Left lung (tissue), 10 donors: ENCODE results near the gene PCLO. TPM values are rescaled to one million over a fixed set of nuclear protein-coding genes. Genes with fewer than 3 reads are reported as not detected.

Source experiments
- ATAC-seq: fragments of 200-7000 bp; cut with Tn5 transposase; one replicate; pipeline ENCODE4 v1.9.1; 2020; ENCODE audit warnings: moderate library complexity
- DNase-seq, 4 donors: peaks; one replicate each; pipeline ENCODE4 v3.0.0-alpha.2; 2013 to 2020
- H3K27ac ChIP-seq, 2 donors: fragments of 200-600 bp; sonication (generic) in 1 of 2; one replicate each; pipeline versions ENCODE4 v1.5.0 to v1.8.0; 2020 to 2021
- H3K27me3 ChIP-seq, 2 donors: fragments of 200-600 bp; sonication (generic) in 1 of 2; one replicate each; pipeline versions ENCODE4 v1.5.0 to v1.8.0; 2020 to 2021
- H3K36me3 ChIP-seq, 2 donors: fragments of 200-600 bp; sonication (generic) in 1 of 2; one replicate each; pipeline versions ENCODE4 v1.5.0 to v1.8.0; 2020 to 2021
- H3K4me1 ChIP-seq, 2 donors: fragments of 200-600 bp; one replicate each; pipeline ENCODE4 v1.8.0; 2021
- H3K4me3 ChIP-seq, 2 donors: fragments of 200-600 bp; sonication (generic) in 1 of 2; one replicate each; pipeline versions ENCODE4 v1.5.0 to v1.8.0; 2020 to 2021; ENCODE audit warnings: mild to moderate bottlenecking in 1 of 2
- H3K9me3 ChIP-seq, 2 donors: fragments of 200-600 bp; sonication (generic) in 1 of 2; one replicate each; pipeline versions ENCODE4 v1.5.0 to v1.8.0; 2020 to 2021
- intact Hi-C, 2 donors: fragments of 100-400 bp; cut with DNase I; formaldehyde crosslinking; loops; one replicate each; pipeline versions ENCODE4 v1.11.2 to v1.14.2; 2022
- polyA plus RNA-seq, 6 donors: library from polyadenylated mRNA; unstranded; fragments of 120-200 nt; gene quantifications; one replicate each; pipeline ENCODE4 v1.2.1, GENCODE V29; 2013; ENCODE audit not compliant: insufficient read length in 6 of 6
- total RNA-seq, 2 donors: library from RNA; stranded (reverse); fragmentation: NEBNext Ultra II Directional; extraction: Animal tissue kit (Norgen Biotek cat#: 25700); gene quantifications; one replicate each; pipeline ENCODE4 v1.2.1, GENCODE V29; 2021
- TF ChIP-seq, protein P1 (sequence below), 2 donors: fragments of 200-600 bp; sonication (generic) in 1 of 2; IDR thresholded peaks; one replicate each; pipeline versions ENCODE4 v1.5.0 to v1.8.0; 2021; ENCODE audit warnings: antibody characterized with exemption in 2 of 2
- donor health status: DM: no; HTN: yes; CAD: no.
- donor health status: DM: no; HTN: no; CAD: no.

Gene PCLO
- total and polyA plus RNA-seq, 8 donors = 5.3 to 7.7 (median 5.9) TPM

DNA sequence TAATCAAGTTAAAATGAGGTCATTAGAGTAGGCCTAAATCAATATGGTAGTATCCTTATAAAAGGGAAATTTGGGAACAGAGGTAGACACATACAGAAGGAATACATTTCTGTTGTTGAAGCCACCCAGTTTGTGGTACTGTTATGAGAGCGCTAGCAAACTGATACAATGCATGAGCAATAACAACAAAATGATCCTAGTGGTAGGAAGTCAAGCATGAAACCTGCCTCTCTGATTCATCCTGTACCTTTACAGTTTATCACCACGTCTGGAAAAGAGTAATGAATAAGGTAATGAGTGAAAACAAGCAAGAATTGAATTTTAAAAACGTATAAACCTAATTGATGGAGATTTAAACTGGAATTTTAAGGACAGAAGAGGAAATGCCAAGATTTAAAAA lies 217.2 kb downstream of the PCLO start:
- no peak for ATAC-seq
- peaks cover 0 to 3% of the 10 kb centered on the region in 2 donors for H3K9me3 ChIP-seq
- intact Hi-C loops = no loop called here

DNA sequence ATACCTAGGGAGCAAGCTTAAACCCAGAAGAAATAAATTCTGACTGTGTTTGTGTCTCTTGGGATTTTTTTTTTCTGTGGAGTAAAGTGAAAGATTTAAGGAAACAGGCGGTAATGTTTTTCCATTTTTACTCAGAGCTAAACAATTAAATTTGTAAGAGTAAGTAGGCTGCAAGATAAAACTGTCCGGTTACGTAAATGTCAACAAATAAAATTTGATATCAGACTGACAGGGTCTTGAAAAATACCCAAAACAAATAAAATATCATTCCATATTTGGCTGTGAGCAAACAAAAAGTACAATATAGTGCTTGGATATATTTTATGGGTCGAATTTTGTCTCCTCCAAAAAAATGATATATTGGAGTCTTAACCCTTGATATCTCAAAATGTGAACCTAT lies 217.6 kb downstream of the PCLO start:
- intact Hi-C loops = no loop called here
- Histone ChIP-seq H3K27ac (no peak overlapping the region), H3K4me1 (no peaks in the 10 kb centered on the region), H3K27me3 (no peaks in the 10 kb centered on the region), H3K9me3 (peaks cover 0 to 3% of the 10 kb centered on the region in 2 donors), H3K4me3 (no peak overlapping the region), H3K36me3 (no peaks in the 10 kb centered on the region)
- ATAC-seq = no peak
- no peak for DNase-seq
- TF ChIP-seq, protein P1, sequence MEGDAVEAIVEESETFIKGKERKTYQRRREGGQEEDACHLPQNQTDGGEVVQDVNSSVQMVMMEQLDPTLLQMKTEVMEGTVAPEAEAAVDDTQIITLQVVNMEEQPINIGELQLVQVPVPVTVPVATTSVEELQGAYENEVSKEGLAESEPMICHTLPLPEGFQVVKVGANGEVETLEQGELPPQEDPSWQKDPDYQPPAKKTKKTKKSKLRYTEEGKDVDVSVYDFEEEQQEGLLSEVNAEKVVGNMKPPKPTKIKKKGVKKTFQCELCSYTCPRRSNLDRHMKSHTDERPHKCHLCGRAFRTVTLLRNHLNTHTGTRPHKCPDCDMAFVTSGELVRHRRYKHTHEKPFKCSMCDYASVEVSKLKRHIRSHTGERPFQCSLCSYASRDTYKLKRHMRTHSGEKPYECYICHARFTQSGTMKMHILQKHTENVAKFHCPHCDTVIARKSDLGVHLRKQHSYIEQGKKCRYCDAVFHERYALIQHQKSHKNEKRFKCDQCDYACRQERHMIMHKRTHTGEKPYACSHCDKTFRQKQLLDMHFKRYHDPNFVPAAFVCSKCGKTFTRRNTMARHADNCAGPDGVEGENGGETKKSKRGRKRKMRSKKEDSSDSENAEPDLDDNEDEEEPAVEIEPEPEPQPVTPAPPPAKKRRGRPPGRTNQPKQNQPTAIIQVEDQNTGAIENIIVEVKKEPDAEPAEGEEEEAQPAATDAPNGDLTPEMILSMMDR (IDR thresholded peaks at IDR 0.05) = no peak

More for the DNA sequence above, 217.2 kb downstream of the PCLO start:
- no peak for DNase-seq
- H3K36me3 ChIP-seq = no peaks in the 10 kb centered on the region
- H3K4me1 ChIP-seq = no peaks in the 10 kb centered on the region
- TF ChIP-seq, protein P1 (IDR thresholded peaks at IDR 0.05) = no peak
- H3K27ac ChIP-seq = no peak overlapping the region
- no peaks in the 10 kb centered on the region for H3K27me3 ChIP-seq
- H3K4me3 ChIP-seq = no peak overlapping the region

GRCh38 chr7:82932516-82932915 lies 230.2 kb downstream of the PCLO start:
- ATAC-seq (no peak), DNase-seq (no peak)
- no peaks in the 10 kb centered on the region for H3K36me3 ChIP-seq
- no peak overlapping the region for H3K27ac ChIP-seq
- H3K4me3 ChIP-seq = no peak overlapping the region
- intact Hi-C loops = no loop called here
- H3K4me1 ChIP-seq = no peaks in the 10 kb centered on the region
- TF ChIP-seq, protein P1 (IDR thresholded peaks at IDR 0.05) = no peak
- no peaks in the 10 kb centered on the region for H3K27me3 ChIP-seq
- H3K9me3 ChIP-seq = no peaks in the 10 kb centered on the region

GRCh38 chr7:82926477-82926876 lies 236.2 kb downstream of the PCLO start:
- no peak for ATAC-seq
- H3K27ac ChIP-seq = no peak overlapping the region
- intact Hi-C loops = no loop called here
- H3K27me3 ChIP-seq = no peaks in the 10 kb centered on the region
- no peaks in the 10 kb centered on the region for H3K36me3 ChIP-seq
- no peak for DNase-seq
- no peak overlapping the region for H3K4me3 ChIP-seq
- no peaks in the 10 kb centered on the region for H3K4me1 ChIP-seq
- H3K9me3 ChIP-seq = no peaks in the 10 kb centered on the region
- TF ChIP-seq, protein P1 (IDR thresholded peaks at IDR 0.05) = no peak

GRCh38 chr7:82925331-82925730 lies 237.4 kb downstream of the PCLO start:
- no peaks in the 10 kb centered on the region for H3K4me1 ChIP-seq
- no peak for ATAC-seq
- H3K27me3 ChIP-seq = no peaks in the 10 kb centered on the region
- DNase-seq = no peak
- no peak overlapping the region for H3K4me3 ChIP-seq
- intact Hi-C loops = no loop called here
- no peak overlapping the region for H3K27ac ChIP-seq
- H3K9me3 ChIP-seq = no peaks in the 10 kb centered on the region
- H3K36me3 ChIP-seq = no peaks in the 10 kb centered on the region
- TF ChIP-seq, protein P1 (IDR thresholded peaks at IDR 0.05) = no peak
